PC-3 (cell line): ENCODE measurements around the gene GRIK1. TPM values are rescaled to one million over a fixed set of nuclear protein-coding genes. Genes with fewer than 3 reads are reported as not detected.

ENCODE experiments used
- ATAC-seq: fragments of 200-7000 bp; cut with Tn5 transposase; 2 replicates; pipeline ENCODE4 v1.9.1; 2020; ENCODE audit warnings: mild to moderate bottlenecking, moderate library complexity
- BruUV-seq: library from RNA; stranded (reverse); fragments of 400-500 nt; replicated peaks from 2 replicates; lab custom pipeline; 2021; lab: Mats Ljungman, UMichigan
- CTCF ChIA-PET: fragments of 300-600 bp; sonication (Branson Sonifier 250); formaldehyde crosslinking; loops from one replicate; lab custom pipeline; 2022; ENCODE audit warnings: antibody characterized with exemption; lab: Charles Lee
- POLR2A ChIA-PET: fragments of 300-600 bp; sonication (Branson Sonifier 250); formaldehyde crosslinking; loops from one replicate; lab custom pipeline; 2022; ENCODE audit warnings: antibody characterized with exemption; ENCODE audit not compliant: unreplicated experiment; lab: Charles Lee
- DNase-seq: peaks from one replicate; pipeline ENCODE4 v3.0.0-alpha.2; 2015
- H2AFZ ChIP-seq: fragments of 300-600 bp; sonication (generic); 2 replicates; pipeline ENCODE4 v1.6.0; 2016; ENCODE audit warnings: antibody characterized with exemption, low read length
- H3F3A ChIP-seq: fragments of 300-600 bp; sonication (generic); one replicate; pipeline ENCODE4 v1.6.0; 2017; ENCODE audit warnings: antibody characterized with exemption, low read length, control low read depth, mild to moderate bottlenecking; ENCODE audit not compliant: unreplicated experiment
- H3K27ac ChIP-seq: fragments of 300-600 bp; sonication (generic); 2 replicates; pipeline ENCODE4 v1.5.1; 2016; ENCODE audit warnings: mild to moderate bottlenecking, low read length
- H3K27me3 ChIP-seq: fragments of 300-600 bp; sonication (generic); 2 replicates; pipeline ENCODE4 v1.6.1; 2016; ENCODE audit warnings: low read length, mixed read lengths
- H3K36me3 ChIP-seq: fragments of 300-600 bp; sonication (generic); 2 replicates; pipeline ENCODE4 v1.6.1; 2016; ENCODE audit warnings: low read depth, mixed run types, low read length, mixed read lengths
- H3K4me1 ChIP-seq: fragments of 300-600 bp; sonication (generic); 2 replicates; pipeline ENCODE4 v1.5.1; 2016; ENCODE audit warnings: low read length; ENCODE audit not compliant: insufficient read depth
- H3K4me2 ChIP-seq: fragments of 300-600 bp; sonication (generic); 2 replicates; pipeline ENCODE4 v1.6.0; 2016; ENCODE audit warnings: low read length
- H3K4me3 ChIP-seq: fragments of 300-600 bp; sonication (generic); 2 replicates; pipeline ENCODE4 v1.5.1; 2016; ENCODE audit warnings: mild to moderate bottlenecking, low read length, mixed read lengths
- H3K79me2 ChIP-seq: fragments of 300-600 bp; sonication (generic); 2 replicates; pipeline ENCODE4 v1.6.1; 2017; ENCODE audit warnings: low read length, mixed read lengths
- H3K9ac ChIP-seq: fragments of 300-600 bp; sonication (generic); 2 replicates; pipeline ENCODE4 v1.6.0; 2016; ENCODE audit warnings: mild to moderate bottlenecking, low read length
- H3K9me2 ChIP-seq: fragments of 300-600 bp; sonication (generic); replicated peaks from 2 replicates; pipeline ENCODE4 v1.6.1; 2016; ENCODE audit warnings: mixed run types, low read length, mixed read lengths
- H3K9me3 ChIP-seq: fragments of 300-600 bp; sonication (generic); 2 replicates; pipeline ENCODE4 v1.6.1; 2016; ENCODE audit warnings: low read length, mixed read lengths
- H4K20me1 ChIP-seq: fragments of 300-600 bp; sonication (generic); 2 replicates; pipeline ENCODE4 v1.6.1; 2016; ENCODE audit warnings: low read length, mixed read lengths
- CTCF ChIP-seq: fragments of 300-600 bp; sonication (generic); conservative IDR thresholded peaks from 2 replicates; pipeline ENCODE4 v1.5.1; 2017; ENCODE audit warnings: antibody characterized with exemption, low read depth, mild to moderate bottlenecking, low read length
- EZH2 ChIP-seq: fragments of 300-600 bp; sonication (generic); IDR thresholded peaks from one replicate; pipeline ENCODE4 v1.6.1; 2017; ENCODE audit warnings: antibody characterized with exemption, mild to moderate bottlenecking, low read length; ENCODE audit not compliant: unreplicated experiment
- EZH2phosphoT487 ChIP-seq: fragments of 300-600 bp; sonication (generic); IDR thresholded peaks from 2 replicates; pipeline ENCODE4 v1.6.1; 2018; ENCODE audit warnings: mild to moderate bottlenecking, antibody characterized with exemption, low read length, borderline replicate concordance
- intact Hi-C: fragments of 100-400 bp; cut with micrococcal nuclease; formaldehyde crosslinking; loops from 2 replicates; pipeline ENCODE4 v1.9.0; 2023
- total RNA-seq: library from RNA; depleted of rRNA; stranded (reverse); fragments of >200 nt; gene quantifications from 2 replicates; pipeline ENCODE4 v1.2.3, GENCODE V29; 2014

Gene GRIK1
- total RNA-seq, 1 experiment from 2014 or later, result not detected

GRCh38 chr21:29677326-29677725 lies 262.5 kb downstream of the GRIK1 start:
- no peak overlapping the region for H3K4me3 ChIP-seq
- H3K27ac ChIP-seq, result no peak overlapping the region
- no peak overlapping the region for H3K4me2 ChIP-seq
- no peak for ATAC-seq
- POLR2A ChIA-PET, result no interaction called here
- no peak overlapping the region for H3K9ac ChIP-seq
- H3K36me3 ChIP-seq, result no peaks in the 10 kb centered on the region
- no peaks in the 10 kb centered on the region for H3K9me2 ChIP-seq
- peaks cover 42% of the 10 kb centered on the region; the same call in 1 of the 2 replicates for H3K27me3 ChIP-seq
- TF ChIP-seq EZH2, result no peak
- TF ChIP-seq CTCF, result no peak
- no peak for TF ChIP-seq EZH2phosphoT487
- H2AFZ ChIP-seq, result no peak overlapping the region
- no peaks in the 10 kb centered on the region for H3K79me2 ChIP-seq
- no peaks in the 10 kb centered on the region for H3K9me3 ChIP-seq
- H4K20me1 ChIP-seq, result no peaks in the 10 kb centered on the region
- H3K4me1 ChIP-seq, result no peaks in the 10 kb centered on the region
- intact Hi-C loops, result no loop called here
- H3F3A ChIP-seq, result no peaks in the 10 kb centered on the region
- CTCF ChIA-PET, result no interaction called here
- BruUV-seq, result no TSS peak
- no peak for DNase-seq

- no peaks in the 10 kb centered on the region for H4K20me1 ChIP-seq
- no peak for ATAC-seq
- no peaks in the 10 kb centered on the region for H3K4me1 ChIP-seq
- ChIA-PET POLR2A (no interaction called here), CTCF (no interaction called here)
- H3K9ac ChIP-seq, result no peak overlapping the region
- H3F3A ChIP-seq, result no peaks in the 10 kb centered on the region
- H2AFZ ChIP-seq, result no peak overlapping the region
- no peaks in the 10 kb centered on the region for H3K9me2 ChIP-seq
- H3K27ac ChIP-seq, result no peak overlapping the region
- H3K79me2 ChIP-seq, result no peaks in the 10 kb centered on the region
- BruUV-seq, result no TSS peak
- intact Hi-C loops, result no loop called here
- DNase-seq, result no peak
- H3K4me2 ChIP-seq, result no peak overlapping the region
- peaks cover 37% of the 10 kb centered on the region; the same call in 1 of the 2 replicates for H3K27me3 ChIP-seq
- H3K9me3 ChIP-seq, result no peaks in the 10 kb centered on the region
- no peaks in the 10 kb centered on the region for H3K36me3 ChIP-seq
- H3K4me3 ChIP-seq, result no peak overlapping the region
- TF ChIP-seq EZH2phosphoT487 (no peak), CTCF (no peak), EZH2 (no peak)
Measured at GRCh38 chr21:29676395-29676794, 263.4 kb downstream of the GRIK1 start.

- DNase-seq (no peak), ATAC-seq (no peak)
- CTCF ChIA-PET, result no interaction called here
- Histone ChIP-seq H3K4me1 (no peaks in the 10 kb centered on the region), H3F3A (no peaks in the 10 kb centered on the region), H3K4me2 (no peak overlapping the region), H4K20me1 (no peaks in the 10 kb centered on the region), H3K9me3 (no peaks in the 10 kb centered on the region), H3K4me3 (no peak overlapping the region), H3K9ac (no peak overlapping the region), H3K27me3 (peaks cover 41% of the 10 kb centered on the region; the same call in 1 of the 2 replicates), H3K79me2 (no peaks in the 10 kb centered on the region), H2AFZ (no peak overlapping the region), H3K9me2 (no peaks in the 10 kb centered on the region), H3K36me3 (no peaks in the 10 kb centered on the region), H3K27ac (no peak overlapping the region)
- no TSS peak for BruUV-seq
- POLR2A ChIA-PET, result no interaction called here
- TF ChIP-seq EZH2phosphoT487 (no peak), EZH2 (no peak), CTCF (no peak)
- intact Hi-C loops, result no loop called here
Measured at GRCh38 chr21:29675451-29675850, 264.3 kb downstream of the GRIK1 start.
